Posterior cingulate gyrus (tissue), 11 donors: Measurements from ENCODE around the gene NPAS3.

Experiments
- DNase-seq, 10 donors: peaks; one replicate each; pipeline versions ENCODE4 v3.0.0 to v3.0.0-alpha.2; 2020 to 2021; ENCODE audit warnings: mixed read lengths in 3 of 10
- intact Hi-C: fragments of 100-400 bp; cut with DNase I; formaldehyde crosslinking; loops from one replicate; pipeline ENCODE4 v1.15.1; 2023

Gene NPAS3

GRCh38 chr14:33451211-33451610 is 512.5 kb downstream of the NPAS3 start:
- intact Hi-C loops: no loop called here
- no peak for DNase-seq

- DNase-seq: no peak
- intact Hi-C loops: no loop called here
Measured at GRCh38 chr14:33452995-33453394, 514.3 kb downstream of the NPAS3 start.

- intact Hi-C loops: no loop called here
- DNase-seq: no peak
Measured at GRCh38 chr14:33454022-33454595, 515.4 kb downstream of the NPAS3 start.

- intact Hi-C loops: no loop called here
- DNase-seq: no peak
Measured at GRCh38 chr14:33454707-33455106, 516.0 kb downstream of the NPAS3 start.

- no peak for DNase-seq
- intact Hi-C loops: no loop called here
Measured at GRCh38 chr14:33455654-33456345, 517.1 kb downstream of the NPAS3 start.

GRCh38 chr14:33457021-33457420 is 518.3 kb downstream of the NPAS3 start:
- intact Hi-C loops: no loop called here
- DNase-seq: no peak

GRCh38 chr14:33457617-33458016 is 518.9 kb downstream of the NPAS3 start:
- intact Hi-C loops: no loop called here
- DNase-seq: peak in 1 of 10 donors; percentile 51

- no peak for DNase-seq
- intact Hi-C loops: no loop called here
Measured at GRCh38 chr14:33460164-33460563, 521.5 kb downstream of the NPAS3 start.

- no peak for DNase-seq
- intact Hi-C loops: no loop called here
Measured at GRCh38 chr14:33461036-33461435, 522.4 kb downstream of the NPAS3 start.

GRCh38 chr14:33463731-33464130 is 525.1 kb downstream of the NPAS3 start:
- intact Hi-C loops: no loop called here
- DNase-seq: no peak

GRCh38 chr14:33464254-33464962 is 525.7 kb downstream of the NPAS3 start:
- intact Hi-C loops: no loop called here
- peak in 1 of 10 donors; percentile 73 for DNase-seq

- peak in 1 of 10 donors; percentile 74 for DNase-seq
- intact Hi-C loops: no loop called here
Measured at GRCh38 chr14:33465846-33466700, 527.4 kb downstream of the NPAS3 start.

- DNase-seq: no peak
- intact Hi-C loops: no loop called here
Measured at GRCh38 chr14:33467971-33468370, 529.3 kb downstream of the NPAS3 start.

GRCh38 chr14:33469898-33470297 is 531.2 kb downstream of the NPAS3 start:
- DNase-seq: no peak
- intact Hi-C loops: loop anchor here (10.0 kb wide), 1 partner anchor 285 kb away; no protein-coding TSS in a partner anchor

GRCh38 chr14:33471776-33472175 is 533.1 kb downstream of the NPAS3 start:
- no peak for DNase-seq

GRCh38 chr14:33475623-33476022 is 536.9 kb downstream of the NPAS3 start:
- DNase-seq: peak; percentile 34 to 88 (median 64)
- intact Hi-C loops: loop anchor here (10.0 kb wide), 1 partner anchor 291 kb away; no protein-coding TSS in a partner anchor

More at GRCh38 chr14:33471776-33472175, 533.1 kb downstream of the NPAS3 start:
- intact Hi-C loops: loop anchor here (10.0 kb wide), 1 partner anchor 287 kb away; no protein-coding TSS in a partner anchor

- peak in 1 of 10 donors; percentile 29 for DNase-seq
- intact Hi-C loops: loop anchor here (10.0 kb wide), 1 partner anchor 293 kb away; no protein-coding TSS in a partner anchor
Measured at GRCh38 chr14:33477797-33478196, 539.1 kb downstream of the NPAS3 start.

GRCh38 chr14:33480071-33480886 is 541.6 kb downstream of the NPAS3 start:
- intact Hi-C loops: no loop called here
- DNase-seq: no peak

GRCh38 chr14:33480887-33481184 is 542.2 kb downstream of the NPAS3 start:
- intact Hi-C loops: no loop called here
- DNase-seq: no peak

GRCh38 chr14:33483110-33483509 is 544.4 kb downstream of the NPAS3 start:
- intact Hi-C loops: no loop called here
- DNase-seq: no peak
